NCI-H345 (cell line): Measurements from ENCODE around the gene NEU4.
"Not testable (repeated sequence)": the region's sequence is repeated elsewhere in the genome, so short reads cannot be mapped to it uniquely, and the experiment has no call there.

Experiments used
- DNase-seq: peaks from one replicate; lab custom pipeline; 2025; lab: John Stamatoyannopoulos, UW

Gene NEU4

GRCh38 chr2:241808721-241809382 is at the start of gene NEU4:
Gene NEU4 (plus strand): TSS chr2:241809193. CDS start chr2:241814485, 5,292 bp downstream.
- no peak for DNase-seq

- not testable (repeated sequence) for DNase-seq
Measured at GRCh38 chr2:241759893-241760292, 49.1 kb upstream of the NEU4 start.

- DNase-seq = no peak
Measured at GRCh38 chr2:241760301-241760771, 48.7 kb upstream of the NEU4 start.

GRCh38 chr2:241762321-241762932 is 46.6 kb upstream of the NEU4 start:
- peak; percentile 11 for DNase-seq

- DNase-seq = no peak
Measured at GRCh38 chr2:241762933-241763369, 46.0 kb upstream of the NEU4 start.

GRCh38 chr2:241763551-241764274 is 45.3 kb upstream of the NEU4 start:
- no peak for DNase-seq

- no peak for DNase-seq
Measured at GRCh38 chr2:241764275-241765241, 44.4 kb upstream of the NEU4 start.

- DNase-seq = no peak
Measured at GRCh38 chr2:241767464-241768250, 41.3 kb upstream of the NEU4 start.

- DNase-seq = no peak
Measured at GRCh38 chr2:241768251-241768711, 40.7 kb upstream of the NEU4 start.

- DNase-seq = no peak
Measured at GRCh38 chr2:241768850-241769249, 40.1 kb upstream of the NEU4 start.

GRCh38 chr2:241769819-241770184 is 39.2 kb upstream of the NEU4 start:
- DNase-seq = no peak

- no peak for DNase-seq
Measured at GRCh38 chr2:241770185-241770935, 38.6 kb upstream of the NEU4 start.

- DNase-seq = no peak
Measured at GRCh38 chr2:241770936-241771285, 38.1 kb upstream of the NEU4 start.

GRCh38 chr2:241771286-241772062 is 37.5 kb upstream of the NEU4 start:
- DNase-seq = no peak

GRCh38 chr2:241772063-241772499 is 36.9 kb upstream of the NEU4 start:
- DNase-seq = no peak

GRCh38 chr2:241773511-241774418 is 35.2 kb upstream of the NEU4 start:
- DNase-seq = peak; percentile 69

- peak; percentile 83 for DNase-seq
Measured at GRCh38 chr2:241774419-241775222, 34.4 kb upstream of the NEU4 start.
